Epithelial cell of proximal tubule (primary cell): ENCODE measurements around the gene DHFR. TPM values are rescaled to one million over a fixed set of nuclear protein-coding genes. Genes with fewer than 3 reads are reported as not detected.
A peak's percentile ranks its signal among the peaks of the same experiment; 100 is the strongest.
"Not testable (repeated sequence)": the region's sequence is repeated elsewhere in the genome, so short reads cannot be mapped to it uniquely, and the experiment has no call there.

ENCODE experiments used
- DNase-seq: peaks from one replicate; pipeline ENCODE4 v3.0.0-alpha.2; 2011; ENCODE audit warnings: low read depth
- H3K4me3 ChIP-seq: 2 replicates; pipeline ENCODE4 v1.5.1; 2011; ENCODE audit warnings: low read depth, mild to moderate bottlenecking, low read length
- total RNA-seq: library from RNA; depleted of rRNA; stranded (reverse); fragments of >200 nt; gene quantifications from 2 replicates; pipeline ENCODE4 v1.2.3, GENCODE V29; 2015
- TF ChIP-seq, protein P1 (sequence below): conservative IDR thresholded peaks from 2 replicates; pipeline ENCODE4 v1.5.1; 2012; ENCODE audit warnings: low read depth, mild to moderate bottlenecking, low read length

Gene DHFR
- total RNA-seq, 1 donor from 2014 or later = 63.2 TPM

DNA sequence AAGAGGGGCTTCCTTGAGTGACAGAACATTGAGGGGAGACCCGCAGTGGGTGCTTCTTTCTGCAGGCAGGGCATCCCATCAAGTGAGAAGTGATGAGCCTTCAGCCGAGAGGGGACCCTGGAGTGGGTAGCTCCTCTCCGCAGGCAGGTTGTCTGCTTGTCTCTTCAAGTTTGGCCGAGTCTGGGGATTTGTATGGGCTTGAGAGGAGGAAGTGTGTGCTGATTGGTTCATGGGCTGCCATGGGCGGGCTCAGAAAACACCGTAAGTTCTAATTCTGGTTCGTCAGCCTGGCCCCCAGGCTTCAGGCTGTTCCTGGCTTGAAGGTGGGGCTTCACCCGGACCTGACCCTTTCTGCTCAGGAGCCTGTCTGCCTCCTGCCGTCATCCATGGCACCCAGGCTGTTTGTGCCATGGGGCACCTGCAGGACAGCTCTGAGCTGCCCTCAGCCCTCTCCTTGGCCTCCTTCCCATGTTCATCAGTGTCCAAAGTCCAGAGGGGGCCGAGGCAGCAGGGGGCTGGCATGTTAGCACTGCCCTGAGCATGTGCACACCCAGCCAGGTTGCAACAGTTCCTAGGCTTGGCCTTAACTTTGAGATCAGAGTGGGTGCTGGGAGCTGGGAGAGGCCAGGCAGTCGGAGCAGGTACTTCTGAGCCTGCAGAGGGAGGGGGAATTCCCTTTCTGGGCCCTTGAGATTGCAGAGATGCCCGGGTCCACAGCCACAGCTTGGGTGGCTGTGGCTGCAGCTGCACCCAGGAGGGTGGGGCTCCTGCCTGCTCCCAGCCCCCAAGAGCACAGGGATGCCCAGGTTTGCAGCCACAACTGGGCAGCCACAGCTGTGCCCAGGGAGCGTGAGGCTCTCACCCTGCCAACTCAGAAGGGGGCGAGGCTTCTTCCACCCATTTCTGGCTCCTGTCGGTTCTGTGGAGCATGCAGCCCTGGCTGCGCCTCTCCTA lies 13.5 kb upstream of the DHFR start:
- H3K4me3 ChIP-seq = no peak overlapping the region
- TF ChIP-seq, protein P1, sequence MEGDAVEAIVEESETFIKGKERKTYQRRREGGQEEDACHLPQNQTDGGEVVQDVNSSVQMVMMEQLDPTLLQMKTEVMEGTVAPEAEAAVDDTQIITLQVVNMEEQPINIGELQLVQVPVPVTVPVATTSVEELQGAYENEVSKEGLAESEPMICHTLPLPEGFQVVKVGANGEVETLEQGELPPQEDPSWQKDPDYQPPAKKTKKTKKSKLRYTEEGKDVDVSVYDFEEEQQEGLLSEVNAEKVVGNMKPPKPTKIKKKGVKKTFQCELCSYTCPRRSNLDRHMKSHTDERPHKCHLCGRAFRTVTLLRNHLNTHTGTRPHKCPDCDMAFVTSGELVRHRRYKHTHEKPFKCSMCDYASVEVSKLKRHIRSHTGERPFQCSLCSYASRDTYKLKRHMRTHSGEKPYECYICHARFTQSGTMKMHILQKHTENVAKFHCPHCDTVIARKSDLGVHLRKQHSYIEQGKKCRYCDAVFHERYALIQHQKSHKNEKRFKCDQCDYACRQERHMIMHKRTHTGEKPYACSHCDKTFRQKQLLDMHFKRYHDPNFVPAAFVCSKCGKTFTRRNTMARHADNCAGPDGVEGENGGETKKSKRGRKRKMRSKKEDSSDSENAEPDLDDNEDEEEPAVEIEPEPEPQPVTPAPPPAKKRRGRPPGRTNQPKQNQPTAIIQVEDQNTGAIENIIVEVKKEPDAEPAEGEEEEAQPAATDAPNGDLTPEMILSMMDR = no peak
- no peak for DNase-seq

DNA sequence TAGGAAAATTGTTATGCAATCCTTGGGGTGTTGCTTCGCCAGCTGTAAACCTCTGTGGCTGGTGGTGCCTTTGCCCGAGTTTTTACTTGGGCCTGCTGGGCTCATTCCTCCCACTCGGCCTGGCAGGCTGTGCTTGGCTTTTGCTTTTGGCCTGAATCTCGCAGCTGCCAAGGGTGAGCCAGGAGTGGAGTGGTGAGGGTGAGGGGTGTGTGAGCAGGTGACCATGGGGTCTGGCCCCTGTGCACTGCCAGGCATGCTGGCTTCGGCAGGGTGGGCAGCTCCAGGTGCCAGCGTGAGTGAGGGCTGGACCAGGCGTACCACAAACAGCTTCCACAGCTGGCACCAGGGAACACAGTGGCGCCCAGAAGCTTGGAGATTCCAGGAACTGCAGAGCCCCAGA lies 12.6 kb upstream of the DHFR start:
- TF ChIP-seq, protein P1 = no peak
- DNase-seq = no peak
- H3K4me3 ChIP-seq = no peak overlapping the region

DNA sequence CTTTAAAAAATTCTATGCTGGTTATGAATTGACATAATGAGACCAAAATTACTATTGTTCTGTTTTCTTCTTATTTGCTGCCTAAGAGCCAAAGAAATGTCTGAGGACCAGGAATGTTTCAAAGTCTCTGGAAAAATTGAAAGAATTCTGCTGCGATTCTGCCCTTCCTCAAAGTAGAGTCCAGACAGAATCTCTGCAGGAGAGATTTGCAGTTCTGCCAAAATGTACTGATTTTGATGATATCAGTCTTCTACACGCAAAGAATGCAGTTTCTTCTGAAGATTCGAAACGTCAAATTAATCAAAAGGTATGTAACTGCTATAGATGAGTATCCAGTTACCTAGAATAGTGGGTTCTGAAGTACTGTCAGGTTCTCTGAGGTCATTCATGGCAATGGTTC lies 10.3 kb upstream of the DHFR start:
- DNase-seq = no peak
- TF ChIP-seq, protein P1 = no peak
- no peak overlapping the region for H3K4me3 ChIP-seq

- H3K4me3 ChIP-seq = no peak overlapping the region
- TF ChIP-seq, protein P1 = no peak
- DNase-seq = no peak
These were observed 7.3 kb upstream of the DHFR start for GRCh38 chr5:80662108-80662507.

GRCh38 chr5:80660661-80661060 lies 5.9 kb upstream of the DHFR start:
- DNase-seq, H3K4me3 ChIP-seq: not testable (repeated sequence)

- DNase-seq = no peak
These were observed 4.3 kb upstream of the DHFR start for GRCh38 chr5:80659106-80659505.

GRCh38 chr5:80656425-80656824 lies 1.6 kb upstream of the DHFR start:
- DNase-seq = no peak
- no peak overlapping the region for H3K4me3 ChIP-seq

More at GRCh38 chr5:80659106-80659505, 4.3 kb upstream of the DHFR start:
- TF ChIP-seq, protein P1 = no peak
- H3K4me3 ChIP-seq = no peak overlapping the region

More at GRCh38 chr5:80656425-80656824, 1.6 kb upstream of the DHFR start:
- TF ChIP-seq, protein P1 = peak; percentile 26
